Measurements from ENCODE around the gene ACO2.

Gene ACO2

DNA sequence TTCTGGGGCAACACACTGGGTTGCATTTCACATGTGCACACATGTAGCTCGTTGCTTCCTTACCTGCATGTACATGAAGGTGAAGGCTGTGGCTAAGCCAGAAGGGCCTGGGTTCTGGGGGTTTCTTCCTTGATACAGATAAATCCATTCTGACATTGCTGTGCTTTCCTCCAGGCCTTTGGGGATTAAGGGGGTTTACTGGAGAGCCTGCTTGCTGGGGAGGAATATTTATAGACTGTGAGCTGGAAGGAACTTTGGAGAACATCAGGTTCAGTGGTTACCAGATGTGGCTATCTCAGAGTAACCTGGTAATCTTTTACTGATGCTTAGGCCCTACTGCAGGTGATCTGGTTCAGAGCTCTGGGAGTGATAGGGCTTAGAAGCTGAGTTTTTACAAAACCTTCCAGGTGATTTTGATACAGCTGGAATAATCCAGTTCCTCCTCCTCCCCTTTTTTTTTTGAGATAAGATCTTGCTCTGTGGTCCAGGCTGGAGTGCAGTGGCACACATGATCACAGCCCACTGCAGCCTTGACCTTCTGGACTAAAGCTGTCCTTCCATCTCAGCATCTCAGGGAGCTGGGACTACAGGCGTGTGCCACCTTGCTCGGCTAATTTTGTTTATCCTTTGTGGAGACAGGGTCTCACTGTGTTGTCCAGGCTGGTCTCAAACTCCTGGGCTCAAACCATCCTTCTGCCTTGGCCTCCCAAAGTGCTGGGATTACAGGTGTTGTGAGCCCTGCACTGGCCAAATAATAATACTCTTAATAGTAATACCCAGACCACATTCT is 19.9 kb downstream of the ACO2 start:
- no peak for DNase-seq (ENCODE audit: low spot score)

DNA sequence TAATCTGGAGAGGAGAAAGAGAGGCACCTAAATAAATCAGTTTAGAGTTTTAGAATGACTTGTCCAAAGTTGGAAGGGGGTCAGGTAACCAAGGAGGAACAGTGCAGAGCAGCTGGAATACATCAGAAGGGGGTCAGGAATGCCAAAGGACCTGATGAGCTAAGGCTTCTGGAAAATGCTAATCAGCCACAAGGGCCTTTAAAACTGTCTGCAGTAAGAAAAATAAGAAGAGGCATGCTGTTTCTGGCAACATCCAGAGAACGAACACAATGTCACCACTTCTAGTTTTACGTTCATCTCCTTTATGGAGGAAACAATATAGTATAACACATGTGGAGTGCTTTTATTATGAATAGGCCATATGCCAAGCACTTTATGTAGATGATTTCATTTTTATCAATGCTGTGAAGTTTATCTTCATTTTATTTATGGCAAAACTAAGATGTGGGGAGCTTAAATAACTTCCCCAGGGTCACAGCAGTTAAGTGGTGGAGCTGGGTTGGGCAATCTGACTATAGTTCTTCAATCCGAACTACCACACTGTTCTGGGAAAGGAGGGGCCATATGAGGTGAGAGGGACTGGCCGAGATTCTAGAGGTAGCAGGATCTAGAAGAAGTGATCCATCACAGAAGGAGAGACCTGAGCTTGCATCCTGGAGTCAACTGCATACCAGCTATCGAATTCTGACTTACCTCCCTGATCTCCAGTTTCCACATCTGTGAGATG is 22.6 kb downstream of the ACO2 start:
- DNase-seq (ENCODE audit: low spot score), result no peak

- DNase-seq (ENCODE audit: low spot score), result no peak
Measured at GRCh38 chr22:41498303-41498835, 29.5 kb downstream of the ACO2 start.

DNA sequence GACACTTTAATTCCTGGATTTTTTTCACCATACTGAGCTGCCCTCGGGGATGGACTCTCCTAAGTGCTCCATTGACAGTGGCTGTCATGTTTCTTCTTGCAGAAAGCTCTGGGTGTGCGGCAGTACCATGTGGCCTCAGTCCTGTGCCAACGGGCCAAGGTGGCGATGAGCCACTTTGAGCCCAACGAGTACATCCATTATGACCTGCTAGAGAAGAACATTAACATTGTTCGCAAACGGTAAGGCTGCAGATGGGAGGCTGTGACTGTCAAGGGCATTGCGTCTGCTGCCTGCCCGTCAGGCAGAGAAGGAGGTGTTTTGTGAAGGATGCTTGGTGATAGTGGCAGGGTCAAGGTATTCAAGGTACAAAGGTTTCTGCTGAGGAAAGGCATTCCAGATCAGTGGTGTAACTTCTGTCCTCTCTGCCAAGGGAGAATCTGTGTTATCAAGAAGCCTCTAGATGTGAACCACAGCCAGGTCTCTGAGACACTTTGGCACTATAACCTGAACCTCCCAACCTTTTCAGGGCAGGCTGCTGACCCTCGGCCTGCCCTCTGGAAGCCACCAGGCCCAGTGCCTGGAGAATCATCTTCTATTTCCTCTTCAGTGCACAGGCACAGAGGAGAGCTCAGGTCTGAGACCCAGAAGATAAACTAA is 30.8 kb downstream of the ACO2 start:
- no peak for DNase-seq (ENCODE audit: low spot score)

DNA sequence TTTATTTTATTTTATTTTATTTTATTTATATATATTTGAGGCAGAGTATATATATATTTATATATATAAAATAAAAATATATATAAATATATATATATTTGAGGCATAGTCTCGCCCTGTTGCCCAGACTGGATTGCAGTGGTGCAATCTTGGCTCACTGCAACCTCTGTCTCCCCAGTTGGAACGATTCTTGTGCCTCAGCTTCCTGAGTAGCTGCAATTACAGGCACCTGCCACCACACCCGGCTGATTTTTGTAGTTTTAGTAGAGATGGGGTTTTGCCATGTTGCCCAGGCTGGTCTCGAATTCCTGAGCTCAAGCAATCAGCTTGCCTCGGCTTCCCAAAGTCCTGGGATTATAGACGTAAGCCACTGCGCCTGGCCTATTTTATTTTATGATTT is 31.4 kb downstream of the ACO2 start:
- DNase-seq (ENCODE audit: low spot score), result no peak

GRCh38 chr22:41501209-41501608 is 32.3 kb downstream of the ACO2 start:
- DNase-seq (ENCODE audit: low spot score), result peak; percentile 81

- peak; percentile 59 for DNase-seq (ENCODE audit: low spot score)
Measured at GRCh38 chr22:41504397-41504796, 35.5 kb downstream of the ACO2 start.

DNA sequence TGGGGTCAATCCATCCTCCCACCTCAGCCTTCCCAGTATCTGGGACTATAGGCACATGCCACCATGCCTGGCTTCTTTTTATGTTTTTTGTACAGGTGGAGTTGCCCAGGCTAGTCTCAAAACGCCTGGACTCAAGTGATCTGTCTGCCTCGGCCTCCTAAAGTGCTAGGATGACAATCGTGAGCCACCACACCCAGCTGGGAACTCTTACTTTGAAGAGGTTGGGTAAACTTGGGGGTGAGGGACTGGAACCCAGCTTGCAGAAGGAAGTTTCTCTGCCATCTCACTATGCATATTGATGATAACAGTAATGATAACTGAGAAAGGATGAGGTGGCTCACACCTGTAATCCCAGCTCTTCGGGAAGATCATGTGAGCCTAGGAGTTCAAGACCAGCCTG is 35.9 kb downstream of the ACO2 start:
- DNase-seq (ENCODE audit: low spot score), result no peak

- DNase-seq (ENCODE audit: low spot score), result no peak
Measured at GRCh38 chr22:41505511-41506220, 36.7 kb downstream of the ACO2 start.

DNA sequence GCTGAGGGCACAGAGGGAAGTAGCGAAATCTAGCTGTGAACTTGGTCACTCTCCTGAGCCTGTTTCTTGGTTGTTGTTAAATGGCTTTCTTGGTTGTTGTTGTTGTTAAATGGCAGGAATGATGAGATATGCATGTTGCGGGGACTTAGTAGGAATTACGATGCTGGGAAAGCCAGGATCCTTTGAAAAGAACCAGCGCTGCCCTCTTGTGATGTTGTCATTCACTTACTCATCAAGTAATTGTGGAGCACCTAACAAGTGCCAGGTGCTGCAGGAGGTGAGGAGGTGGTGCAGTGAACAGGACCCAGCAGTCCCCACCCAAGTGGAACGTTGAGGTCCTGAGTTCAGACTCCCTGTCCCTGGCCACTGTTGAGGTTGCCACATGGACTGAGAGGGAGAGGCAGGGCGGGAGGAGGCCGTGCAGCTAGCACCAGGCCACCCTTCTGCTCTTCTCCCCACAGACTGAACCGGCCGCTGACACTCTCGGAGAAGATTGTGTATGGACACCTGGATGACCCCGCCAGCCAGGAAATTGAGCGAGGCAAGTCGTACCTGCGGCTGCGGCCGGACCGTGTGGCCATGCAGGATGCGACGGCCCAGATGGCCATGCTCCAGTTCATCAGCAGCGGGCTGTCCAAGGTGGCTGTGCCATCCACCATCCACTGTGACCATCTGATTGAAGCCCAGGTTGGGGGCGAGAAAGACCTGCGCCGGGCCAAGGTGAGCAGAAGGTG is 38.6 kb downstream of the ACO2 start:
- no peak for DNase-seq (ENCODE audit: low spot score)

DNA sequence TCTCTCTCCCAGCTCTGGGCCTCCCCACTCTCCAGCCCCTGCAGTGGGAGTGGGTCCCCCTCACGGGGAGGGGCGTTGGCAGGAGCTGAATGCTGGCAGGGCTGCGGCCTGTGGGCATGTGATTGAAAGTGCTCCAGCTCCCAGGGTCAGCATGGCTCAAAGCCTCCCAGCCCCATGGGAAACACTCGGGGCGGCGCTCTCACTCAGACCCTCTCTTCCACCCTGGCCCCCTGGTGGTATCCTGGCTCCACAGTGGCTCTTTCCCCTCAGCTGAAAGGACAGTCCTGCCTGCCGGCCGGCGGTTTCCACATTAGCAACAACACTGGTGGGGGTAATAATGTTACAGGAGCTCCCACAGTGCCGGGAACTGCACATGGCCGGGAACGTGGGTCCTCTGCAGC is 39.9 kb downstream of the ACO2 start:
- DNase-seq (ENCODE audit: low spot score), result no peak

DNA sequence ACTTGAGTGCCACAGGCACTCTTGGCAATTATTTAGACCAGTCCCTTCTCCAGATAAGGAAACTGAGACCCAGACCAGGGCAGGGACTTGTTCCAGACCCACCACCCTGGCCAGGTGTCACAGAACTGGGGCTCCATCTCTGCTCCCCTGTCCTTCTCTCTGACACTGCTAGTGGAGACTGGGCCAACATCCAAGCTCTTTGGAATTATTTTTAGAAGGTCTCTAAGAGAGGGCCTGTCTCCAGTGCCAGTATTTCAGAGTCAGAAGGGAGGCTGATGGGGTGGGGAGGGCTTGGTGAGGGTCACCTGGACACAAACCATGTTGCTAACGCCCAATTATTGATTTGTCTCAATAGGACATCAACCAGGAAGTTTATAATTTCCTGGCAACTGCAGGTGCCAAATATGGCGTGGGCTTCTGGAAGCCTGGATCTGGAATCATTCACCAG is 42.6 kb downstream of the ACO2 start:
- no peak for DNase-seq (ENCODE audit: low spot score)

DNA sequence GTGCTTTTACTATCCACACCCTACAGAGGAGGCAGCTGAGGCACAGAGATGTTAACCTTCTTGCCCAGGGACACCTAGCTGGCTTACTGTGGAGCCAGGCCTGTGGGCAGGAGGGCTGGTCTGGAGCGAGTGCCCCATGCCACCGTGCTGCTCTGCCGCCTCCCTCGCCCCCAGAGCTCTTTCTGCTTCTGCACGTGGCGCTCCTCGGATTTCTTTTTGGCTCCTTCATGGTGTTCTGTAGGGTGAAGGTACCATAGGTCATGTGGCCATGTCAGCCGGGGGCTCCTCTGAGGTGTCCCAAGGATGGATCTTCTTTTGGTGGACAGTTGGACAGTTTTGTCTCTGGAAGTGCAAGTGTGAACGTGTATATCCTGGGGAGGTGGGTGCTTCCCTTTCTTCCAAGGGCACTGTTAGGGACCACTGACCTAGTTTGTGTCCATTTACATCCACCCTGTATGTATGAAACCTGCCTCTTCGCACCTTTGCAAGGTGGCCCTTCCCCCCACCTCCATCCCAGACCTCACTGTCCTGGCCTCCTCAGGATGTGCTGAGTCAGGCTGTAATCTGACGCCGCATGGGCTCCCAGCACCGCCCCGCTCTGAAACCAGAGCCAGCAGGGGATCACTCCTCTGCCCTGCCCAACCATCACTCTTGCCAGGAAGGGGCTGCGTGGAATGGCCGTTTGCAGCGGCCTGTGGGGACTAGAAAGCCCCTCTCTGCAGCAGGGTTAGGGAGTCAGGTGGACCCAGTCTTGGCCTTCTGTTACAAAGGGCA is 43.7 kb downstream of the ACO2 start:
- DNase-seq (ENCODE audit: low spot score), result no peak

GRCh38 chr22:41513391-41513790 is 44.5 kb downstream of the ACO2 start:
- DNase-seq (ENCODE audit: low spot score), result no peak

DNA sequence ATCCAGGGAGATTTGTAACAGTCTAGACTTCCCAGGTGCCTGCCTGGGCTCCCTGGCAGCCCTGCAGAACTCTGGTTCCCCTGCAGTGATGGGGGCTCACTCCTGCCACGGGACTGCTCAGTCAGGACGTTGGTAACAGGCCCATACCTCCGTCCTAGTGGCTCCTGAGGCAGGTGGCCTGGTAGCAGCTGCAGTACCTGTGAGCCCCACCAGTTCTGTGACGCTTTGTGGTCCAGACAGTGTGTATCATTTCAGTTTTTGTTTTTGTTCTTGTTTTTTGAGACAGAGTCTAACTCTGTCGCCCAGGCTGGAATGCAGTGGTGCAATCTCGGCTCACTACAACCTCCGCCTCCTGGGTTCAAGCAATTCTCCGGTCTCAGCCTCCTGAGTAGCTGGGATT is 47.5 kb downstream of the ACO2 start:
- no peak for DNase-seq (ENCODE audit: low spot score)

DNA sequence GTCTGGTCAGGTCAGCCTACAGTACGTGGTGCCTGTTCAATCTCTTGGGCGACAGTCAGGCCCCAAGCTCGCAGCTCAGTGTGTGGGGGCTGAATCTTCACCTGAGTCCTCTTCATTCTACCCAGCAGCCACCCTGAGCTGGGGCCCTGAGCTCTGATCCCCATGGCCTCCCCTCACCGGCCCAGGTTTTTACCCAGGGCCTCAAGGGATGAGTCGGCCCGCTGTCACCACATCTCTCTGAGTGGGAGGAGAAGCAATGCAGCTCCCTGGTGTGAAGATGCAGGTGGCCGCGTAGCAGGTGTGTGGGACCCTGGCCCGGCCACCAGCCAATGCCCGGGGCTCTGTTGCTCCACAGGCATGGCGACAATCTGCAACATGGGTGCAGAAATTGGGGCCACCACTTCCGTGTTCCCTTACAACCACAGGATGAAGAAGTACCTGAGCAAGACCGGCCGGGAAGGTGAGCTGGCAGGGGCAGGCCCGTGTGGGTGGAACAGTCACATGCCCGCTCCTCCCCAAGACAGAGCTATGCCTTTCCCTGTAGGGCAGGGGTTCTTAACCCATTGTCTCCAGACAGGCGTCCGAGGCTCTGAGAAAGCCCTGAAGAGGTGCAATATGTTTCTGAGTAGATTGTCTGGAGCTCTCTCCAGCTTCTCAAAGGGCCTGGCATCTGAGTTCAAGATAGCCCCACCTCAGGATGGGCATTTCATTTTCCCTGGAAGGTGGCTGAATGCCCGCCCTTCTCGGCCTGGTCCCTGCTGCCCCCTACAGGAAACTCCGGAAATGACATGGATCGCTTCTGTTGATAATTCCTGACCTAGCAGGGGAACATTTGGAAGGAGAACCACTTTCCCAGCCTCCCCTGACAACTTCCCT is 48.5 kb downstream of the ACO2 start:
- no peak for DNase-seq (ENCODE audit: low spot score)

DNA sequence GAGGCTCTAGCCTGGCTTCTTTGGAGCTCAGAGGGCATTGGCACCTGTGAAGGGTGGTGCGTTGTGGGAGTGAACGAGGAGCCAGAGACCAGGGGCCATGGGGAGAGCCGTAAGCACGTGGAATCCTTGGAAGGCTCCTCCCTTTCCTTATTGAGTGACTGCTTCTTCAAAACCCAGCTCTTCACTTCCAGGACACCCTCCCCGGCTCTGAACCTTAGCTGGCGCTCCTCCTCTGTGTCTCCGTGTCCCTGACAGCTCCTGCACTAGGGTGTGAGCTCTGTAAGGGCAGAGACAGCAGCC is 49.1 kb downstream of the ACO2 start:
- no peak for DNase-seq (ENCODE audit: low spot score)

- DNase-seq (ENCODE audit: low spot score), result no peak
Measured at GRCh38 chr22:41521126-41521525, 52.2 kb downstream of the ACO2 start.

GRCh38 chr22:41522813-41523212 is 53.9 kb downstream of the ACO2 start:
- no peak for DNase-seq (ENCODE audit: low spot score)
